HG03103 (cell line): ENCODE results near the gene SYT6.

ENCODE experiments used
- ATAC-seq: cut with Tn5 transposase; IDR thresholded peaks from one replicate; pipeline ENCODE4 v1.9.1; 2021; ENCODE audit warnings: low read depth; ENCODE audit not compliant: unreplicated experiment

SYT6 gene

GRCh38 chr1:114122941-114123618, 30.6 kb downstream of the SYT6 start:
- no peak for ATAC-seq

GRCh38 chr1:114118351-114118990, 35.2 kb downstream of the SYT6 start:
- ATAC-seq = no peak

GRCh38 chr1:114117654-114118053, 36.0 kb downstream of the SYT6 start:
- ATAC-seq = no peak

GRCh38 chr1:114116086-114116485, 37.6 kb downstream of the SYT6 start:
- no peak for ATAC-seq

GRCh38 chr1:114114185-114115094, 39.2 kb downstream of the SYT6 start:
- no peak for ATAC-seq

- ATAC-seq = no peak
Observed at GRCh38 chr1:114113411-114114184, 40.1 kb downstream of the SYT6 start.

- ATAC-seq = no peak
Observed at GRCh38 chr1:114112775-114113174, 40.9 kb downstream of the SYT6 start.

GRCh38 chr1:114111731-114112641, 41.7 kb downstream of the SYT6 start:
- no peak for ATAC-seq

GRCh38 chr1:114109981-114110380, 43.7 kb downstream of the SYT6 start:
- no peak for ATAC-seq

- peak; percentile 84 for ATAC-seq
Observed at GRCh38 chr1:114108751-114109255, 44.9 kb downstream of the SYT6 start.

GRCh38 chr1:114107474-114108435, 45.9 kb downstream of the SYT6 start:
- ATAC-seq = no peak

GRCh38 chr1:114105421-114105979, 48.2 kb downstream of the SYT6 start:
- no peak for ATAC-seq

GRCh38 chr1:114104949-114105348, 48.7 kb downstream of the SYT6 start:
- ATAC-seq = no peak

- ATAC-seq = no peak
Observed at GRCh38 chr1:114103992-114104391, 49.7 kb downstream of the SYT6 start.

GRCh38 chr1:114102136-114102535, 51.5 kb downstream of the SYT6 start:
- no peak for ATAC-seq

GRCh38 chr1:114100148-114100547, 53.5 kb downstream of the SYT6 start:
- no peak for ATAC-seq

GRCh38 chr1:114099268-114099667, 54.4 kb downstream of the SYT6 start:
- no peak for ATAC-seq

GRCh38 chr1:114097109-114097508, 56.6 kb downstream of the SYT6 start:
- no peak for ATAC-seq
